ENCODE results near the gene CNTN6. TPM values are rescaled to one million over a fixed set of nuclear protein-coding genes. Genes with fewer than 3 reads are reported as not detected.

CNTN6 gene
- total and polyA plus RNA-seq, 2 of the 4 experiments (the other 2 are of a cell fraction): not detected

DNA sequence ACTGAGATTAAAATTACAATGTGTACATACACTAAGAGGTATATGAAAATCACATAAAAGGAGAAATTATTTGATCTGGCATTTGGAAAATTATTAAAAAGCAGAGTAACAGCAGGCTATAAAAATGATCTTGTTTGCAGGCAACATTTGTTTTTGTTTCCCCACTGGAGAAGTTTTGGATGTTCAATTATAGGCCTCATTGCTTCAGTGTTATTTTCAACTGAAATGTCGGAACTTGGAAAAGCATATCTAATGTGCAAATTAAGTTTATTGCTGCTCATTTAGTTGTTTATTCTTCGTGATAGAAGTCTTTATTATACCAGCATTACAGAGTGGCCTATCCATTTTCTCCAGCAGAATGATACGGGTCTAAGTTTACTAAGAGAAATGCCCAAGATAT is 263.3 kb downstream of the CNTN6 start:
- TF ChIP-seq FOS (IDR thresholded peaks at IDR 0.05; ENCODE audit: low read depth, low read length) (no peak), POLR2A (IDR thresholded peaks at IDR 0.05; ENCODE audit: low read depth, low read length) (no peak), SMC3 (IDR thresholded peaks at IDR 0.05; ENCODE audit: low read depth, low read length) (no peak), NFE2L2 (IDR thresholded peaks at IDR 0.05; ENCODE audit: low read depth, low read length) (no peak), MAZ (IDR thresholded peaks at IDR 0.05; ENCODE audit: borderline replicate concordance, low read depth, low read length) (no peak), BHLHE40 (IDR thresholded peaks at IDR 0.05; ENCODE audit: low read depth, low read length) (no peak), RAD21 (IDR thresholded peaks at IDR 0.05; ENCODE audit: low read length) (no peak), MXI1 (IDR thresholded peaks at IDR 0.05; ENCODE audit: borderline replicate concordance, low read depth, low read length) (no peak), MAFK (IDR thresholded peaks at IDR 0.05; ENCODE audit: low read depth, low read length) (no peak), CEBPB (IDR thresholded peaks at IDR 0.05; ENCODE audit: low read depth, low read length) (no peak)
- TF ChIP-seq, protein P1, sequence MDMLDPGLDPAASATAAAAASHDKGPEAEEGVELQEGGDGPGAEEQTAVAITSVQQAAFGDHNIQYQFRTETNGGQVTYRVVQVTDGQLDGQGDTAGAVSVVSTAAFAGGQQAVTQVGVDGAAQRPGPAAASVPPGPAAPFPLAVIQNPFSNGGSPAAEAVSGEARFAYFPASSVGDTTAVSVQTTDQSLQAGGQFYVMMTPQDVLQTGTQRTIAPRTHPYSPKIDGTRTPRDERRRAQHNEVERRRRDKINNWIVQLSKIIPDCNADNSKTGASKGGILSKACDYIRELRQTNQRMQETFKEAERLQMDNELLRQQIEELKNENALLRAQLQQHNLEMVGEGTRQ (IDR thresholded peaks at IDR 0.05; ENCODE audit: low read depth, low read length): no peak
- TF ChIP-seq, protein P2, sequence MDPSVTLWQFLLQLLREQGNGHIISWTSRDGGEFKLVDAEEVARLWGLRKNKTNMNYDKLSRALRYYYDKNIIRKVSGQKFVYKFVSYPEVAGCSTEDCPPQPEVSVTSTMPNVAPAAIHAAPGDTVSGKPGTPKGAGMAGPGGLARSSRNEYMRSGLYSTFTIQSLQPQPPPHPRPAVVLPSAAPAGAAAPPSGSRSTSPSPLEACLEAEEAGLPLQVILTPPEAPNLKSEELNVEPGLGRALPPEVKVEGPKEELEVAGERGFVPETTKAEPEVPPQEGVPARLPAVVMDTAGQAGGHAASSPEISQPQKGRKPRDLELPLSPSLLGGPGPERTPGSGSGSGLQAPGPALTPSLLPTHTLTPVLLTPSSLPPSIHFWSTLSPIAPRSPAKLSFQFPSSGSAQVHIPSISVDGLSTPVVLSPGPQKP (IDR thresholded peaks at IDR 0.05; ENCODE audit: borderline replicate concordance, low read depth, low read length): no peak
- no peak overlapping the region for H3K9ac ChIP-seq (ENCODE audit: low read depth, low read length)
- DNase-seq (no peak), ATAC-seq (ENCODE audit: low read depth) (no peak)
- no peak overlapping the region for H3K18ac ChIP-seq (ENCODE audit: low read depth, low read length)
- POLR2A ChIA-PET (ENCODE audit: unreplicated experiment): no interaction called here
- no peaks in the 10 kb centered on the region for H4K20me1 ChIP-seq (ENCODE audit: insufficient read depth, low read length)
- CTCF ChIA-PET: no interaction called here
- H2AFZ ChIP-seq (replicated peaks; ENCODE audit: low read length, poor library complexity): no peak overlapping the region
- H4K91ac ChIP-seq (ENCODE audit: insufficient read depth, low read depth, low read length): no peak overlapping the region
- no peaks in the 10 kb centered on the region for H3K9me1 ChIP-seq (ENCODE audit: insufficient read depth, low read length)
- H4K5ac ChIP-seq (ENCODE audit: low read depth, low read length): no peak overlapping the region
- no peak overlapping the region for H2AK5ac ChIP-seq (ENCODE audit: low read depth, low read length)
- H3K36me3 ChIP-seq (ENCODE audit: control insufficient read depth, insufficient read depth, low read length): no peaks in the 10 kb centered on the region
- no peak overlapping the region for H2BK20ac ChIP-seq (ENCODE audit: low read depth, low read length)
- no peak overlapping the region for H2AK9ac ChIP-seq (replicated peaks; ENCODE audit: low read depth, low read length, poor library complexity)
- in situ Hi-C loops (cut with MboI; ENCODE audit: low sequenced_read_pairs) (no loop called here), intact Hi-C loops (cut with micrococcal nuclease) (no loop called here), dilution Hi-C loops (cut with HindIII; ENCODE audit: low sequenced_read_pairs, unreplicated experiment) (no loop called here)
- no peak overlapping the region for H3K4me2 ChIP-seq (ENCODE audit: low read depth, low read length)
- no peak overlapping the region for H2BK15ac ChIP-seq (ENCODE audit: low read depth, low read length)
- H3K14ac ChIP-seq (replicated peaks; ENCODE audit: low read depth, low read length): no peak overlapping the region
- no peak overlapping the region for H3K23ac ChIP-seq (ENCODE audit: low read depth, low read length)
- H3K56ac ChIP-seq (ENCODE audit: extremely low read depth, insufficient read depth, low read length): no peak overlapping the region
- H3K27ac ChIP-seq (ENCODE audit: insufficient read depth, low read length): no peak overlapping the region
- WGBS, 2 experiments (ENCODE audit: extremely low coverage in 2 of 2, insufficient read length in 1 of 2): no CpG with 5 or more reads among the region's 3 CpGs
- H3K9me3 ChIP-seq (ENCODE audit: control insufficient read depth, insufficient read depth, low read length): peaks cover 3% of the 10 kb centered on the region
- no TSS peak for BruUV-seq (replicated peaks)
- H3K79me1 ChIP-seq (ENCODE audit: low read depth in 1 of 2, low read length in 2 of 2): no peaks in the 10 kb centered on the region
- H2BK120ac ChIP-seq (ENCODE audit: low read depth, low read length): no peak overlapping the region
- H3K4me1 ChIP-seq (ENCODE audit: control insufficient read depth, insufficient read depth, low read length): no peaks in the 10 kb centered on the region
- no peak overlapping the region for H2BK5ac ChIP-seq (ENCODE audit: low read depth, low read length, poor library complexity, severe bottlenecking)
- no peak overlapping the region for H3K4ac ChIP-seq (ENCODE audit: low read depth, low read length)
- H4K8ac ChIP-seq (ENCODE audit: low read depth in 2 of 2, low read length in 2 of 2): no peak overlapping the region
- H3K27me3 ChIP-seq (ENCODE audit: control insufficient read depth, insufficient read depth, low read length): no peaks in the 10 kb centered on the region
- no peak overlapping the region for H3K4me3 ChIP-seq (ENCODE audit: insufficient read depth, low read depth, low read length)
